ENCODE measurements around the gene SND1.

- TF ChIP-seq CTCF (IDR thresholded peaks at IDR 0.05 in 2 of 3, conservative IDR thresholded peaks at IDR 0.05 in 1 of 3; ENCODE audit: control insufficient read depth in 2 of 3, extremely low read depth in 1 of 3, insufficient read depth in 1 of 3, low read depth in 3 of 3, low read length in 3 of 3) (no peak), BMI1 (IDR thresholded peaks at IDR 0.05; ENCODE audit: borderline replicate concordance) (no peak), SREBF2 (IDR thresholded peaks at IDR 0.05; ENCODE audit: low read length) (no peak), ZSCAN29 (IDR thresholded peaks at IDR 0.05) (no peak), POLR2AphosphoS5 (IDR thresholded peaks at IDR 0.05; ENCODE audit: low read length) (no peak), POLR2A (IDR thresholded peaks at IDR 0.05; ENCODE audit: low read depth, low read length) (no peak), CEBPZ (IDR thresholded peaks at IDR 0.05; ENCODE audit: low read depth, low read length) (no peak), MAX (IDR thresholded peaks at IDR 0.05; ENCODE audit: low read depth, low read length) (no peak), PBX3 (IDR thresholded peaks at IDR 0.05; ENCODE audit: insufficient replicate concordance, low read depth, low read length) (no peak), JUNB (IDR thresholded peaks at IDR 0.05) (no peak), IKZF2 (IDR thresholded peaks at IDR 0.05) (no peak)
These were observed 61.0 kb downstream of the SND1 start for GRCh38 chr7:127713006-127713405.

Data from GM12878 (cell line).